GM12875 (cell line): ENCODE results near the gene CDC34.

Experiments
- H3K4me3 ChIP-seq: one replicate; pipeline ENCODE4 v1.5.1; 2011; ENCODE audit warnings: low read depth, low read length, control low read depth
- CTCF ChIP-seq: IDR thresholded peaks from 2 replicates; pipeline ENCODE4 v1.5.1; 2011; ENCODE audit warnings: low read depth, mild to moderate bottlenecking, control low read depth, inconsistent platforms, low read length, moderate library complexity, borderline replicate concordance; ENCODE audit not compliant: insufficient read depth

CDC34 gene

GRCh38 chr19:555474-555808, 23.9 kb downstream of the CDC34 start:
- TF ChIP-seq CTCF: no peak
- no peak overlapping the region for H3K4me3 ChIP-seq

DNA sequence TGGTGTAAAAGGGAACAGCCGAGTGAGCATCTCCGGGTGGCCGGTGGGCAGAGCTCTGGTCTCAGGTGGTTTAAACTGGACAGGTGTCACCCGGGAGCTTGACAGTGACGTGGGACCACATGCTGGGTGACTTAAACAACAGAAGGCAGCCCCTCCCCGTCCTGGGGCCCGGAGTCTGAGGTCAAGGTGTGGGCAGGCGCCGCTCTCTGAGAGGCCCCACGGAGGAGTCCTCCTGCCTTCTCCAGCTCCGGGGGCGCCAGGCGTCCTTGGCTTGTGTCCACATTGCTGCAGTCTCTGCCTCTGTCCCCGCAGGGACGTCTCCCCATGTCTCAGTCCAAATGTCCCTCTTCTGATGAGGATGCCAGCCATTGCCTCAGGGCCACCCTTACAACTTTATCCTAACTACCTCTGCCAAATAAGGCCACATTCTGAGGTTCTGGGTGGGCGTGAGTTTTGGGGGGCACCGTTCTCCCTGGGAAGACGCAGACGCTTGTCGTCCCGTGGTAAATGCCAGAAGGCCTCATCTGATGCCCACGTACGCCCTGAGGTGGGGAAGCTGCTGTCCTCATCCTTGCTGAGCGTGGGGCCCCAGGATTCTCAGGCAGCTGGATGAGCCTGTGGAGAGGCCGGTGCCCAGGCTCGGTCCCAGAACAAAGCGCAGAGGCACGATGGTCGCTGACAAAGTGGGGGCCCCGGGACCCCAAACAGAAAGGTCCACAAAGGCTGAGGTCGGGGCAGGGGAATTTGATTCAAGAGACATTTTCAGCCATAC, 25.2 kb downstream of the CDC34 start:
- H3K4me3 ChIP-seq: no peak overlapping the region
- TF ChIP-seq CTCF: no peak

- H3K4me3 ChIP-seq: no peak overlapping the region
- no peak for TF ChIP-seq CTCF
These were observed 27.3 kb downstream of the CDC34 start for GRCh38 chr19:558770-559439.

- no peak for TF ChIP-seq CTCF
- H3K4me3 ChIP-seq: no peak overlapping the region
These were observed 28.6 kb downstream of the CDC34 start for GRCh38 chr19:560121-560520.

DNA sequence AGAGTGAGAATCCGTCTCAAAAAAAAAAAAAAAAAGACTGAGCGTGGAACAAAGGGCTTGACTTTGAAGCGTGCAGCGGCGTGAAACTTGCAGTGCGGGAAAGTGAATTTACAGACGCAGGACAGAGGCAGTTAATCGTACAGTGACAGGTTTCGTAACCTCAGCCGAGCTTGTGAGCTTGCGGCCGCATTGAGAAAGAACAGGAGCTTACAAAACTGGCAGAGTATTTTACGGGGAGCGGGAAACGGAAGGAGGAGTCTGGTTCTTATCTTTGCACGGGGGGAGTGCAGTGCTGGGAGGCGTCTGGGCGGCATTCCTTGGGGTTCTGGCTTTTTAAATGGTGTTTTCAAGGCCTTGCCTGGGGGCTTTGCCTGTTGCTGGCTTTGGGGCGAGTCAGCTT, 34.8 kb downstream of the CDC34 start:
- no peak overlapping the region for H3K4me3 ChIP-seq
- TF ChIP-seq CTCF: no peak

DNA sequence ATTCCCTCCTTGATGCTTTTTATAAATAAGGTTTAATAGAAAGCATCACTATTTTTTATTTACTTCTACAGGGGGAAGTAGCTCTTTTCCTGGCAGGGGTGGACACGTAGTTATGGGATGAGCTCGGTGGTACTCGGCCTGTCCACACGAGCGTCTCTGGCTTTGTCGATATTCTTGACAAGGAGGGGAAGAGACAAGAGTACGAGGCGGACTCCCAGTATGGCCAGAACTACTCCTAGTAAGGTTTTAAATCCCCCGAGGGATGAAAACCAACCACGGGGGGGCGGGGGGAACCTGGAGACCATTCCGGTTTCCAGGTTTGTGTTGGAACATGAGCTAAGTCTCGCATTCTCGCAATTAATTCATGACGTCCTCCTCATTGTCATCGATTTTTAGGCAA, 35.3 kb downstream of the CDC34 start:
- H3K4me3 ChIP-seq: no peak overlapping the region
- TF ChIP-seq CTCF: no peak
